ENCODE results near the gene GFRAL.

GFRAL gene

DNA sequence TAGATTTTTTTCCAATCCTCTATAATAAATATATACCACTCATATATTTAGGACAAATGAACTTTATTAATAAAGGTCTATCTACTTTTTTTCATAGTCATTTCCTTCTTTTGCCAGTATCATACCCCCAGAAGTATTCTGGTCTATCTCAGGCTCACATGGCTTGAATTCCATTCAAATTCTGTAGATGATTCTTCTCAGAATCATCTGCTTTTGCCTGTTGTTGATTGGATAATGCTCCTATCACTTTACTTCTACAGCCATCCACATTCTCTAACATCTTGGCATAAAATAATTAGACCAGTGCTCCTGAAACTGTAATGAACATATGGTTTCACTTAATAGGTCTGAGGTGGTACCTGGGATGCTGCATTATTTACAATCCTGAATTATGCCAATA, 121.2 kb downstream of the GFRAL start:
- H3K9me3 Mint-ChIP-seq, result no peaks in the 10 kb centered on the region
- no peaks in the 10 kb centered on the region for H3K27me3 Mint-ChIP-seq
- H3K4me3 Mint-ChIP-seq, result no peak overlapping the region
- no peak overlapping the region for H3K27ac Mint-ChIP-seq
- H3K36me3 Mint-ChIP-seq (ENCODE audit: low read depth), result no peaks in the 10 kb centered on the region
- intact Hi-C loops (cut with micrococcal nuclease), result no loop called here
- H3K4me1 Mint-ChIP-seq (ENCODE audit: low read depth), result no peaks in the 10 kb centered on the region

- intact Hi-C loops (cut with micrococcal nuclease), result no loop called here
- no peaks in the 10 kb centered on the region for H3K9me3 Mint-ChIP-seq
- no peak overlapping the region for H3K27ac Mint-ChIP-seq
- no peak overlapping the region for H3K4me3 Mint-ChIP-seq
- no peaks in the 10 kb centered on the region for H3K4me1 Mint-ChIP-seq (ENCODE audit: low read depth)
- H3K27me3 Mint-ChIP-seq, result no peaks in the 10 kb centered on the region
- no peaks in the 10 kb centered on the region for H3K36me3 Mint-ChIP-seq (ENCODE audit: low read depth)
Observed at GRCh38 chr6:55449225-55449624, 122.0 kb downstream of the GFRAL start.

DNA sequence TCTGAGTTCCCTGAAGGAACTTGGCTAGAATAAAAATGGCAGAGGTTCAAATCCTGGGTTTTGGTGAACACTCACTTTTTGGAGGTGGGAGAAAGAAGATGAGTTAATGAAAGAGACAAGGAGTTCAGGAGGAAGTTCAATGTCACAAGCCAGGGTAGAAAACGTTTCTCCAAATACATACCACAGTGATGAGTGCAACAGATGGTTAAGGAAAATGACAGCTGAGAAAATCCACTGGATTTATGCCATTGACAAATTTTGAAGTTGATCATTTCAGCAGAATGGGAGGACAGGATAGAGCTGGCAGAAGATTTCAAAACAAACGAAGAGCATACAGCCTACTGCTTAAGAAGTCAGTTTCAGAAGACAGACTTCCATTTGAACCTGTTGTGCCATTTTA, 122.7 kb downstream of the GFRAL start:
- Mint-ChIP-seq H3K4me3 (no peak overlapping the region), H3K4me1 (ENCODE audit: low read depth) (no peaks in the 10 kb centered on the region), H3K36me3 (ENCODE audit: low read depth) (no peaks in the 10 kb centered on the region), H3K27ac (no peak overlapping the region), H3K27me3 (no peaks in the 10 kb centered on the region), H3K9me3 (no peaks in the 10 kb centered on the region)
- intact Hi-C loops (cut with micrococcal nuclease), result no loop called here

Measured in dendritic cell treated with granulocyte-macrophage colony-stimulating factor and Interleukin-4, amounts not matched to agents 40 ng/mL and 50 ng/mL, for 4 days (primary cell).